ENCODE data around the gene GAS2L2. TPM values are rescaled to one million over a fixed set of nuclear protein-coding genes. Genes with fewer than 3 reads are reported as not detected.

The GAS2L2 gene
- polyA plus RNA-seq, 1 donor from 2014 or later = 0.38 TPM

- Histone ChIP-seq H3F3A (ENCODE audit: insufficient read depth, low read length, poor library complexity, severe bottlenecking) (no peaks in the 10 kb centered on the region), H3K9ac (ENCODE audit: low read length) (peak overlapping the region; percentile 88), H3K9me2 (ENCODE audit: insufficient read depth, low read length) (no peaks in the 10 kb centered on the region), H3K4me2 (ENCODE audit: low read length) (no peak overlapping the region), H3K36me3 (ENCODE audit: insufficient read depth, low read length) (no peaks in the 10 kb centered on the region), H3K9me3 (ENCODE audit: low read length) (no peaks in the 10 kb centered on the region), H3K27me3 (ENCODE audit: insufficient read depth, low read depth, low read length) (no peaks in the 10 kb centered on the region), H4K20me1 (ENCODE audit: insufficient read depth) (no peaks in the 10 kb centered on the region), H3K27ac (ENCODE audit: low read length) (peak overlapping the region; percentile 89), H3K79me2 (replicated peaks; ENCODE audit: insufficient read depth, low read length) (no peaks in the 10 kb centered on the region), H2AFZ (ENCODE audit: low read depth, low read length) (peak overlapping the region; percentile 69), H3K4me3 (ENCODE audit: low read length) (peak overlapping the region; percentile 90)
- TF ChIP-seq REST (IDR thresholded peaks at IDR 0.05; ENCODE audit: borderline replicate concordance) = no peak
- no peak for TF ChIP-seq SMC3 (conservative IDR thresholded peaks at IDR 0.05; ENCODE audit: poor library complexity)
- TF ChIP-seq EZH2 (IDR thresholded peaks at IDR 0.05; ENCODE audit: borderline replicate concordance, insufficient read depth, low read length, poor library complexity, severe bottlenecking) = no peak
- no peak for TF ChIP-seq EP300 (conservative IDR thresholded peaks at IDR 0.05; ENCODE audit: poor library complexity, severe bottlenecking)
- no peak for TF ChIP-seq TAF1 (IDR thresholded peaks at IDR 0.05; ENCODE audit: low read depth)
- TF ChIP-seq MXI1 (conservative IDR thresholded peaks at IDR 0.05; ENCODE audit: poor library complexity, severe bottlenecking) = no peak
- no peak for TF ChIP-seq POLR2AphosphoS5 (IDR thresholded peaks at IDR 0.05)
- no peak for TF ChIP-seq RAD21 (conservative IDR thresholded peaks at IDR 0.05)
Measured at GRCh38 chr17:35763767-35764122, 10.7 kb upstream of the GAS2L2 start.

- Histone ChIP-seq H3K36me3 (ENCODE audit: insufficient read depth, low read length) (no peaks in the 10 kb centered on the region), H3K9ac (ENCODE audit: low read length) (no peak overlapping the region), H3K79me2 (replicated peaks; ENCODE audit: insufficient read depth, low read length) (no peaks in the 10 kb centered on the region), H4K20me1 (ENCODE audit: insufficient read depth) (no peaks in the 10 kb centered on the region), H3K4me3 (ENCODE audit: low read length) (no peak overlapping the region), H3K27me3 (ENCODE audit: insufficient read depth, low read depth, low read length) (no peaks in the 10 kb centered on the region), H2AFZ (ENCODE audit: low read depth, low read length) (no peak overlapping the region), H3K27ac (ENCODE audit: low read length) (no peak overlapping the region), H3K9me3 (ENCODE audit: low read length) (no peaks in the 10 kb centered on the region), H3K4me2 (ENCODE audit: low read length) (no peak overlapping the region), H3F3A (ENCODE audit: insufficient read depth, low read length, poor library complexity, severe bottlenecking) (no peaks in the 10 kb centered on the region), H3K9me2 (ENCODE audit: insufficient read depth, low read length) (no peaks in the 10 kb centered on the region)
- TF ChIP-seq EZH2 (IDR thresholded peaks at IDR 0.05; ENCODE audit: borderline replicate concordance, insufficient read depth, low read length, poor library complexity, severe bottlenecking) (no peak), POLR2AphosphoS5 (IDR thresholded peaks at IDR 0.05) (no peak), RAD21 (conservative IDR thresholded peaks at IDR 0.05) (no peak), SMC3 (conservative IDR thresholded peaks at IDR 0.05; ENCODE audit: poor library complexity) (no peak), REST (IDR thresholded peaks at IDR 0.05; ENCODE audit: borderline replicate concordance) (no peak), EP300 (conservative IDR thresholded peaks at IDR 0.05; ENCODE audit: poor library complexity, severe bottlenecking) (no peak), TAF1 (IDR thresholded peaks at IDR 0.05; ENCODE audit: low read depth) (no peak), CTCF (IDR thresholded peaks at IDR 0.05; ENCODE audit: poor library complexity, severe bottlenecking) (no peak), MXI1 (conservative IDR thresholded peaks at IDR 0.05; ENCODE audit: poor library complexity, severe bottlenecking) (no peak)
Measured at GRCh38 chr17:35761601-35762000, 8.6 kb upstream of the GAS2L2 start.

Data from neural cell (in vitro differentiated cells).